DND-41 (cell line): ENCODE data around the gene ARL8B.

Experiments
- EZH2 ChIP-seq: IDR thresholded peaks from 3 replicates; pipeline ENCODE4 v1.6.1; 2012; ENCODE audit warnings: borderline replicate concordance, low read depth, mild to moderate bottlenecking, moderate library complexity, low read length, inconsistent platforms; ENCODE audit not compliant: severe bottlenecking
- TF ChIP-seq, protein P1 (sequence below): IDR thresholded peaks from 2 replicates; pipeline ENCODE4 v1.5.1; 2012; ENCODE audit warnings: borderline replicate concordance, low read length, moderate library complexity, mild to moderate bottlenecking; ENCODE audit not compliant: poor library complexity, severe bottlenecking; ENCODE audit errors: extremely low read depth

DNA sequence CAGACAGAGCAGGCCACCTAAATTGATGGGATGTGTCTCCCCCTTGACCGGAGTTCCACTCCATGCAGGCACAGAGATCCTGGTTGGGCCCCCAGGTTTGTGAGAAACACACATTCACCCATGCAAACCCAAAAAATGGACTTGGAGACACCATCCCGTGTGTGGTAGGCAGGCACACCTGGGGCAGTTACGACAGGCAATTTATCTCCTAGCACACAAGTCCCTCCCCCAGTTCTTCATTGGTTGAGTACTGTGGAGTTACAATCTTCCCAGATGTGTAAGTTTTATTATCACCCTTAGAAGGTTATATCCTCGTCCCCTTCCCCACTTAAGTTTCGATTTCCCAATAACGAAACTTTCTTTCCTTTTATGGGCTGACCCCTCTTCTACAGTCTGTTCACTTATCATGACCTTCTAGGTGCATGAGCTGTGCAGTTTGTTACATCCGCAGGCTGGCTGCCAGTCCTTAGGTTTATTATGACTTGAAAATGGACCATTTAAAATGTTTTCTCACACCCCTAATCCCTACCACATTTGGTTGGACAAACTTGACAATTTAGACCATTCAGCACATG is 27.3 kb downstream of the ARL8B start:
- TF ChIP-seq, protein P1, sequence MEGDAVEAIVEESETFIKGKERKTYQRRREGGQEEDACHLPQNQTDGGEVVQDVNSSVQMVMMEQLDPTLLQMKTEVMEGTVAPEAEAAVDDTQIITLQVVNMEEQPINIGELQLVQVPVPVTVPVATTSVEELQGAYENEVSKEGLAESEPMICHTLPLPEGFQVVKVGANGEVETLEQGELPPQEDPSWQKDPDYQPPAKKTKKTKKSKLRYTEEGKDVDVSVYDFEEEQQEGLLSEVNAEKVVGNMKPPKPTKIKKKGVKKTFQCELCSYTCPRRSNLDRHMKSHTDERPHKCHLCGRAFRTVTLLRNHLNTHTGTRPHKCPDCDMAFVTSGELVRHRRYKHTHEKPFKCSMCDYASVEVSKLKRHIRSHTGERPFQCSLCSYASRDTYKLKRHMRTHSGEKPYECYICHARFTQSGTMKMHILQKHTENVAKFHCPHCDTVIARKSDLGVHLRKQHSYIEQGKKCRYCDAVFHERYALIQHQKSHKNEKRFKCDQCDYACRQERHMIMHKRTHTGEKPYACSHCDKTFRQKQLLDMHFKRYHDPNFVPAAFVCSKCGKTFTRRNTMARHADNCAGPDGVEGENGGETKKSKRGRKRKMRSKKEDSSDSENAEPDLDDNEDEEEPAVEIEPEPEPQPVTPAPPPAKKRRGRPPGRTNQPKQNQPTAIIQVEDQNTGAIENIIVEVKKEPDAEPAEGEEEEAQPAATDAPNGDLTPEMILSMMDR: no peak
- TF ChIP-seq EZH2: no peak
